Measurements from ENCODE around the gene LRRC41.
"Not testable (repeated sequence)": the region's sequence is repeated elsewhere in the genome, so short reads cannot be mapped to it uniquely, and the experiment has no call there.

The LRRC41 gene

GRCh38 chr1:46284597-46285564 is 18.5 kb downstream of the LRRC41 start:
- no peak for DNase-seq

DNA sequence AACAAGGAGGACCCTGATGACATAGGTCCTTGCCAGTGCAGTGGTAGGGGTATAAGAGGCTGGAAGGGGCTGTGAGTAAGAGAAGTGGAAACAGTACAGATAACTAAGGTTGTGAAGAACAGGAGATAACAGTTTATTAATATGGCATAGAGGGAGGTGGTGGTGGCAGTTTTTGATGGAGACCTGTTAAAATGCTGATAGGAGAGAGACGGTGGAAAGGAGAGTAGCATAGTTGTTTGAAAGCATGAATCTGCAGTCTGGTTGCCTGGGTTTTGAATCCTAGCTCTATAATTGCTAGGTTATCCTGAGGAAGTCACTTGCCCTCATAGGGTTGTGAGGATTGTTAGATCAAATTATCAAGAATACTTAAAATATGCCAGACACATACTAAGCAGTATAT is 19.4 kb downstream of the LRRC41 start:
- DNase-seq, result no peak

- no peak for DNase-seq
Measured at GRCh38 chr1:46281021-46281420, 22.4 kb downstream of the LRRC41 start.

DNA sequence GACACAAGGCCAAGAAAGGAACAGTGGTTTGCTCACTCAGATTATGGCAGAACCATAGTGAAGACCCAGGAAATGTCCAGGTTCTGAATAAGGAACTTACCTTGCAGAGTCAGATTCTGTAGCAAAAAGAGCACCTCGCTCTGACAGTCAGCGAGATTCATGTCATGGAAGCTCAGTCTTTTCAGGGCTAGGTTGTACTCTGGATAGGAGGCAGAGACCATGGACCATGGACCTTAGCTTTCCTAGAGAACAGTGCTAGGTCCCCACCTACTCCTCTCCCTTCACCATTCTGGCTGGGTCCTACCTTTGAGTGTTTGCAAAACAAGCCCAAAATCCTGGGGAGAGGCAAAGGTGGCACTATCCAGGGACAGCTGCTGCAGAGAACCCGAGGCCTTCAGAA is 23.3 kb downstream of the LRRC41 start:
- DNase-seq, result no peak

DNA sequence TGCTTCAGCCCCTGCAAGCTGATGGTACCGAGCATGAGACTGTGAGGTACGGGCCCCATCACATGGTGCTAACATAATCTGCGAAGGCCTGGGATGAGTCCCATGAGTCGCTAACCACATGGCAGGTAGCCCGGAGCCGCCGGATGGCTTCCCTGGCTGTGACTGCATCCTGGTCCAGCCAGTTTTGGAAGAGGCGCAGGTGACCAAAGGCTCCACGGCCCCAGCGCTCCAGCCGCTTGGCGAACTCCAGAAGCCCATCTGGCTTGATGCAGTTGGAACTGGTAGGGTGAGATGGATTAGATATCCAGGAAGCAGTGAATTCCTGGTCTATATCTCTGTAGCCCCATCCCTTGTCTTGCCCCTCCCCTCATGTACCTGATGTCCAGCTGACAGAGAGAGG is 24.6 kb downstream of the LRRC41 start:
- no peak for DNase-seq

DNA sequence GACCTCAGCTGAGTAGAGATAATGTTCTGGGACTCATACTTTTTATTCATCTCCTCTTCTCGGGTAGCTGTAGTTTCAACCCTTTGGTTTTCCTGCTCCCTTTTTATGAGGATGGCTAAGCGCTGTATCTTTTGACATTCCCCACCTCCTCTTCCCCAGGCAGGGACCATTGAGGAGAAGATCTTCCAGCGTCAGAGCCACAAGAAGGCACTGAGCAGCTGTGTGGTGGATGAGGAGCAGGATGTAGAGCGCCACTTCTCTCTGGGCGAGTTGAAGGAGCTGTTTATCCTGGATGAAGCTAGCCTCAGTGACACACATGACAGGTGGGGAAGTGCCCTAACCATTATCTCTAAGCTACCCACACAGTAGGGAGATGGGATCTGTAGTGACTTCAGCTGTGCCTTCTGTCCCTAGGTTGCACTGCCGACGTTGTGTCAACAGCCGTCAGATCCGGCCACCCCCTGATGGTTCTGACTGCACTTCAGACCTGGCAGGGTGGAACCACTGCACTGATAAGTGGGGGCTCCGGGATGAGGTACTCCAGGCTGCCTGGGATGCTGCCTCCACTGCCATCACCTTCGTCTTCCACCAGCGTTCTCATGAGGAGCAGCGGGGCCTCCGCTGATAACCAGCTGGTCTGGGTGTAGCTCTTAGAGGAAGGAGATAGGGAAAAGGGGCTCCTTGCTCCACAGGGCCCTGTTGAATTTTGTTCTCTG is 25.6 kb downstream of the LRRC41 start:
- DNase-seq, result no peak

DNA sequence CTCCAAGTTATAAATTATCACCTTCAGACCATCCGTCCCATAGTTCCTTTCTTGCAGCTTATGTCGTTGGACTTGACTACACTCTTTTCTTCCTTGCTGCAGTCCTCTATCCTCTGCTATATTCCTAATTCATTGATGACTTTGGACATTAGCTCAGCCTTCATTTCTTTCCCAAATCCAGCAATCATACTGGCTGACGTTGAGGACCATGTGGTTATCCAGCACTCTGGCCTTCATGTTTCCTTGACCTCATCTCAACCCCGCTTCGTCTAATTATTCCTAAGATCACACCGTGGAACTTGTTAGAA is 28.4 kb downstream of the LRRC41 start:
- no peak for DNase-seq

- DNase-seq, result no peak
Measured at GRCh38 chr1:46274225-46275029, 29.0 kb downstream of the LRRC41 start.

DNA sequence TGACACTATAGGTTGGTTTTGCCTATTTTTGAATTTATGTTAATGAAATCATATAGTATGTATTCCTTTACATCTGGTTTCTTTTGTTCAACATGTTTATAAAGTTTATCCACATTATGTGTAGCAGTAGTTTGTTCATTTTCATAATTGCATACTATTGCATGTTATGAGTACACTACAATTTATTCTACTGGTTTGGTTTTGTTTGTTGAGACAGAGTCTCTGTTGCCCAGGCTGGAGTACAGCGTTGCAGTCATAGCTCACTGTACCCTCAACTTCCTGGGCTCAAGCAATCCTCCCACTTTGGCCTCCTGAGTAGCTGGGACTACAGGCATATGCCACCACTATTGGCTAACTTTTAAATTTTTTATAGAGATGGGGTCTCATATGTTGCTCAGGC is 34.8 kb downstream of the LRRC41 start:
- no peak for DNase-seq

DNA sequence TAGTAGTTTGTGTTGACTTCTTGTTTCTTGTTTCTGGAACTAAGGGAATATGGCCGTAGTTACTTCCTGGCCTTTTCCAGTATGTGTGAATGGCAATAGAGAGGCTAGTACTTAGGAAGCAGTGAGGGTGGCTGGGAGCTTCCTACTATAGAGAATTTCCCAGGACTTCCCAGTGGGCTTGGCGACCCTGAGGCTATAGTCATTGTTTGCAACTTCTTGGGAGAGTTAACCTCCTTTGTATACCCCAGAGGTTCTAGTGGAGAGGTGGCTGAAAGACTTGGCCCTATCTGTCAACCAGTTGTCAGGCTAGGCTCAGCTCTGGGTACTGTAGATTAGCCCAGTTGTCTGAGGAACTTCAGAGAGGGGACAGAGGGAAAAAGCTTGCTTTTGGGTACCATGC is 40.3 kb downstream of the LRRC41 start:
- DNase-seq, result no peak

DNA sequence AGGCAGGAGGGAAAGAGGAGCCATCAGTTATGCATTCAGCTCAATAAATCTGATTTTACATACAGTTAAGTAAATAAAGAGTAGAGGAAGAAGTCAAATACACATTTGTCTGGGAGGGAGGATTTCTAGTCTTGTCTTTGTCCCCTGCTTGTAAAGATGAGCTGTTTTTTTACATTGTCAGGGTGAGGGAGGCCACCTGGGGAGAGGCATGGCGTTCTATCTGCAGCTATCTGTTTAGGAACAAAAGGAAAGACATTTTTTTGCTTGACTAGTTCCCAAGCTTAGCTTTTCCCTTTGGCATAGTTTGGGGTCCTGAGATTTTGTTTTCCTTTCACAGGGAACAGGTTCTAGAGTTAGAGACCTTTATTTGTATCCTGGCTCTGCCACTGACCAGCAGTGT is 40.9 kb downstream of the LRRC41 start:
- DNase-seq, result no peak

DNA sequence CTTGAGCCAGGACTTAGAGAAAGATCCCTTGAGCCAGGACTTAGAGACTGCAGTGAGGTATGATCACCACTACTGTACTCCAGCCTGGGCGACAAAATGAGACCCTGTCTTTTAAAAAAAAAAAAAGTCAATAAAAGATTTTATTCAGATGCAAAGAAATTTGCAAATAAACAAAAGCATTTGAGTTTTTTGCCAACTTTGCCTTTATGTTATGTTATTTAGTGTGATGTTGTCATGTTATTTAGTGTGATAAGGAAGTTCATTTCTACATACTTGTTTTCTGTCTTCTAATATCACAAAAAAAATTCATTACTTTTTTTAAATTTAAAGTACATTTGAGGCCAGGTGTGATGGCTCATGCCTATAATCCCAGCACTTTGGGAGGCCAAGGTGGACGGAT is 46.9 kb downstream of the LRRC41 start:
- DNase-seq, result no peak

GRCh38 chr1:46254668-46255067 is 48.7 kb downstream of the LRRC41 start:
- DNase-seq, result no peak

- peak; percentile 64 for DNase-seq
Measured at GRCh38 chr1:46248122-46248920, 55.1 kb downstream of the LRRC41 start.

GRCh38 chr1:46247436-46248121 is 55.8 kb downstream of the LRRC41 start, which contains the start of gene RAD54L:
TSS of gene RAD54L (plus strand) at chr1:46247763. CDS start at chr1:46248406, 643 bp downstream.
- peak; percentile 99 for DNase-seq

- peak; percentile 82 for DNase-seq
Measured at GRCh38 chr1:46246548-46247435, 56.6 kb downstream of the LRRC41 start.

DNA sequence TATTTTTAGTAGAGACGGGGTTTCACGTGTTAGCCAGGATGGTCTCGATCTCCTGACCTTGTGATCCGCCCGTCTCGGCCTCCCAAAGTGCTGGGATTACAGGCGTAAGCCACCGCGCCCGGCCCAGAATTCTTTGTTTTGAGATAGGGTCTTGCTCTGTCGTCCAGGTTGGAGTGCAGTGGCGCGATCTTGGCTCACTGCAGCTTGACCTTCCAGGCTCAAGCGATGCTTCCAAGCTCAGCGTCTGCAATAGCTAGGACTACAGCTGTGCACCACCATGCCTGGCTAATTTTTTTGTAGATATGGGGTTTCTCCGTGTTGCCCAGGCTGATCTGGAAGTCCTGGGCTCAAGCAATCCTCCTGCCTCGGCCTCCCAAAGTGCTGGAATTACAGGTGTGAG is 57.3 kb downstream of the LRRC41 start:
- not testable (repeated sequence) for DNase-seq

- DNase-seq, result no peak
Measured at GRCh38 chr1:46244656-46245371, 58.6 kb downstream of the LRRC41 start.

- DNase-seq, result not testable (repeated sequence)
Measured at GRCh38 chr1:46243831-46244230, 59.6 kb downstream of the LRRC41 start.

DNA sequence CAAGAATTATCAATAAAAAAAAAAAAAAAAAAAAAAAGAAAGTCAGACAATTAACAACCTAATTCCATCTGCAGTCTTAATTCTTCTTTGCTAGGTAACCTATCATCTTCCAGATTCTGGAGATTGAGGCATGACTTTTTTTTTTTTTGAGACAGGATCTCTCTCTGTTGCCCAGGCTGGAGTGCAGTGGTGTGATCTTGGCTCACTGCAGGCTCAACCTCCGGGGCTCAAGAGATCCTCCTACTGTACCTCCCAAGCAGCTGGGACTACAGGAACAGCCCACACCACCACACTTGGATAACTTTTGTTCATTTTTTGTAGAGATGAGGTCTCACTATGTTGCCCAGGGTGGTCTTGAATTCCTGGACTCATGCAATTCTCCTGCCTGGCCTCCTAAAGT is 60.5 kb downstream of the LRRC41 start:
- no peak for DNase-seq
